HepG2 (cell line): ENCODE data around the gene KCNRG. TPM values are rescaled to one million over a fixed set of nuclear protein-coding genes. Genes with fewer than 3 reads are reported as not detected.

Experiments used
- ATAC-seq: fragments of 200-7000 bp; cut with Tn5 transposase; 3 replicates; pipeline ENCODE4 v1.9.1; 2020; ENCODE audit warnings: mild to moderate bottlenecking, moderate library complexity
- BruUV-seq: library from RNA; stranded (reverse); fragments of 400-500 nt; replicated peaks from 2 replicates; lab custom pipeline; 2021; lab: Mats Ljungman, UMichigan
- CTCF ChIA-PET: fragments of 300-600 bp; formaldehyde crosslinking; extraction: SDS; loops from one replicate; lab custom pipeline; 2021; ENCODE audit warnings: low total read pairs, inconsistent platforms, low intra/inter-chr PET ratio; lab: Yijun Ruan, JAX
- POLR2A ChIA-PET: fragments of 350-600 bp; sonication (Branson Sonifier 250); formaldehyde crosslinking; loops from one replicate; lab custom pipeline; 2020; ENCODE audit warnings: antibody characterized with exemption, inconsistent platforms; lab: Yijun Ruan, JAX
- DNase-seq: peaks from one replicate; pipeline ENCODE4 v3.0.0-alpha.2; 2015; ENCODE audit warnings: low spot score
- FAIRE-seq: peaks from 3 replicates; lab custom pipeline; 2011; peaks lifted over from hg19 to GRCh38; lab: Jason Lieb, UNC
- H2AFZ ChIP-seq: one replicate; pipeline ENCODE4 v1.6.1; 2011; ENCODE audit warnings: low read length, inconsistent platforms
- H3K27ac ChIP-seq: fragments of 300-600 bp; 3 replicates; pipeline ENCODE4 v1.8.0; 2011; ENCODE audit warnings: mixed run types, mild to moderate bottlenecking, mixed read lengths, low read length, inconsistent platforms; ENCODE audit not compliant: insufficient read depth; ENCODE audit errors: extremely low read length
- H3K27me3 ChIP-seq, 2 experiments: fragments of 200-600 bp in 1 of 2; 2 replicates in 1 of 2; 3 replicates in 1 of 2; pipeline versions ENCODE4 v1.6.0 to v1.8.0; 2011; ENCODE audit warnings: low read length in 2 of 2, mild to moderate bottlenecking in 2 of 2, moderate library complexity in 2 of 2, inconsistent platforms in 1 of 2; ENCODE audit not compliant: insufficient read depth in 2 of 2, control insufficient read depth in 1 of 2
- H3K36me3 ChIP-seq, 2 experiments: fragments of 200-600 bp in 1 of 2; replicated peaks in 1 of 2; 2 replicates in 1 of 2; 3 replicates in 1 of 2; pipeline versions ENCODE4 v1.5.1 to v1.8.0; 2011; ENCODE audit warnings: low read length in 2 of 2, inconsistent platforms in 1 of 2; ENCODE audit not compliant: insufficient read depth in 2 of 2, control insufficient read depth in 1 of 2
- H3K4me1 ChIP-seq: 2 replicates; pipeline ENCODE4 v1.5.1; 2012; ENCODE audit warnings: low read length, inconsistent platforms; ENCODE audit not compliant: insufficient read depth
- H3K4me2 ChIP-seq: 2 replicates; pipeline ENCODE4 v1.6.0; 2011; ENCODE audit warnings: low read depth, low read length, inconsistent platforms
- H3K4me3 ChIP-seq, 3 experiments: fragments of 200-600 bp in 1 of 3; sonication (generic), shearing (Covaris generic) in 1 of 3; replicated peaks in 1 of 3; 2 replicates each; pipeline ENCODE4 v1.5.1; 2011 to 2016; ENCODE audit warnings: low read length in 3 of 3, inconsistent platforms in 2 of 3, low read depth in 2 of 3, mild to moderate bottlenecking in 2 of 3, control low read depth in 1 of 3, mixed read lengths in 1 of 3; ENCODE audit not compliant: insufficient read depth in 1 of 3
- H3K79me2 ChIP-seq: one replicate; pipeline ENCODE4 v1.6.1; 2011; ENCODE audit warnings: low read length, inconsistent platforms; ENCODE audit not compliant: insufficient read depth
- H3K9ac ChIP-seq: 2 replicates; pipeline ENCODE4 v1.6.0; 2011; ENCODE audit warnings: mild to moderate bottlenecking, low read depth, low read length, inconsistent platforms; ENCODE audit not compliant: insufficient read depth
- H3K9me3 ChIP-seq: 2 replicates; pipeline ENCODE4 v1.5.1; 2012; ENCODE audit warnings: mild to moderate bottlenecking, low read length
- H4K20me1 ChIP-seq: 2 replicates; pipeline ENCODE4 v1.6.0; 2011; ENCODE audit warnings: inconsistent platforms, mild to moderate bottlenecking, low read length, moderate library complexity; ENCODE audit not compliant: insufficient read depth
- EEA1 ChIP-seq: sonication (generic); formaldehyde crosslinking; IDR thresholded peaks from 2 replicates; pipeline ENCODE4 v1.5.1; 2020; ENCODE audit warnings: mild to moderate bottlenecking, missing genetic modification reagents, borderline replicate concordance
- FOSL1 ChIP-seq: sonication (generic); formaldehyde crosslinking; IDR thresholded peaks from 2 replicates; pipeline ENCODE4 v1.9.0; 2021; ENCODE audit warnings: missing genetic modification reagents, borderline replicate concordance
- FOXO1 ChIP-seq: sonication (generic); formaldehyde crosslinking; IDR thresholded peaks from 2 replicates; pipeline ENCODE4 v1.4.0; 2020; ENCODE audit warnings: missing genetic modification reagents
- NR2F1 ChIP-seq, 2 experiments: fragments of 450-650 bp in 1 of 2; formaldehyde crosslinking in 1 of 2; IDR thresholded peaks; 2 replicates each; pipeline versions ENCODE4 v1.5.0 to v1.6.1; 2016 to 2020; ENCODE audit warnings: mild to moderate bottlenecking in 1 of 2, missing compliant biosample characterization in 1 of 2, missing genetic modification reagents in 1 of 2, moderate library complexity in 1 of 2
- POLR2AphosphoS5 ChIP-seq: IDR thresholded peaks from 2 replicates; pipeline ENCODE4 v1.6.1; 2012; ENCODE audit warnings: low read depth, low read length
- RORA ChIP-seq: sonication (generic); formaldehyde crosslinking; IDR thresholded peaks from 2 replicates; pipeline ENCODE4 v1.5.0; 2020; ENCODE audit warnings: mild to moderate bottlenecking, missing genetic modification reagents, moderate library complexity
- U2AF2 ChIP-seq: fragments of 200-400 bp; formaldehyde crosslinking; IDR thresholded peaks from 2 replicates; pipeline ENCODE4 v1.6.1; 2017; ENCODE audit warnings: low read depth, mild to moderate bottlenecking, low read length
- ZNF10 ChIP-seq: sonication (generic); formaldehyde crosslinking; IDR thresholded peaks from 2 replicates; pipeline ENCODE4 v1.4.0; 2020; ENCODE audit warnings: mild to moderate bottlenecking, low read depth, missing genetic modification reagents, borderline replicate concordance
- ZNF777 ChIP-seq: sonication (generic); formaldehyde crosslinking; IDR thresholded peaks from 2 replicates; pipeline ENCODE4 v1.4.0; 2020; ENCODE audit warnings: missing genetic modification reagents
- in situ Hi-C: cut with HindIII; loops from 2 replicates; pipeline ENCODE4 v1.10.0; 2017; ENCODE audit warnings: low pct_unique_long_range_greater_than_20kb; ENCODE audit not compliant: extremely low pct_ligation_motif_present
- intact Hi-C: fragments of 100-400 bp; cut with micrococcal nuclease; formaldehyde crosslinking; loops from one replicate; pipeline ENCODE4 v1.10.0; 2022; ENCODE audit not compliant: unreplicated experiment
- polyA plus RNA-seq, 8 experiments: library from polyadenylated mRNA; depleted of rRNA in 3 of 8; stranded (reverse) in 7 of 8; unstranded in 1 of 8; fragments of >200 nt; fragmentation: Illumina TruSeq in 4 of 8; extraction: Trizol in 4 of 8; gene quantifications; 2 replicates each; pipeline versions ENCODE4 v1.2.1 to v1.2.3, GENCODE V29; 2011 to 2016; ENCODE audit warnings: low read depth in 4 of 8, missing spikeins in 1 of 8, mixed read lengths in 1 of 8; ENCODE audit not compliant: insufficient read depth in 1 of 8
- total RNA-seq, 5 experiments: library from RNA; depleted of rRNA; stranded (reverse); fragments of >200 nt; fragmentation: Illumina TruSeq; extraction: Trizol; gene quantifications; 2 replicates each; pipeline ENCODE4 v1.2.3, GENCODE V29; 2016; ENCODE audit warnings: low read depth in 1 of 5

The KCNRG gene
- total and polyA plus RNA-seq, 2 of the 13 experiments (the other 11 are each of a cell fraction or from before 2014, with no cell fraction given) = 1.0 to 1.5 TPM

- no peak for TF ChIP-seq U2AF2
- no peak for TF ChIP-seq EEA1 (CRISPR knock-in tag)
- TF ChIP-seq ZNF777 (CRISPR knock-in tag) = no peak
- no peak for TF ChIP-seq FOXO1
- TF ChIP-seq ZNF10 = no peak
- no peak for TF ChIP-seq RORA (CRISPR knock-in tag)
- Histone ChIP-seq H3K27me3 (no peaks in the 10 kb centered on the region), H3K4me1 (0 out of 2 replicates have a peak, but pooled peaks cover 9% of the 10 kb centered on the region), H3K36me3 (no peaks in the 10 kb centered on the region), H3K4me2 (no peak overlapping the region), H3K9ac (no peak overlapping the region), H3K4me3 (no peak overlapping the region), H3K27ac (no peak overlapping the region), H4K20me1 (no peaks in the 10 kb centered on the region), H3K79me2 (no peaks in the 10 kb centered on the region), H2AFZ (no peak overlapping the region), H3K9me3 (no peaks in the 10 kb centered on the region)
- DNase-seq = no peak
- BruUV-seq = no TSS peak
- ATAC-seq = no peak
- in situ Hi-C loops (no loop called here), intact Hi-C loops (no loop called here)
- ChIA-PET POLR2A (no interaction called here), CTCF (no interaction called here)
- FAIRE-seq = no peak
These were observed 18.5 kb downstream of the KCNRG start for GRCh38 chr13:50033725-50034124.

GRCh38 chr13:50037788-50038187 is 22.5 kb downstream of the KCNRG start:
- in situ Hi-C loops = no loop called here
- no peak for FAIRE-seq
- H3K27ac ChIP-seq = no peak overlapping the region
- intact Hi-C loops = no loop called here
- no peak overlapping the region for H3K9ac ChIP-seq
- no peak overlapping the region for H3K4me2 ChIP-seq
- TF ChIP-seq FOSL1 (CRISPR knock-in tag) (no peak), POLR2AphosphoS5 (0 out of 2 replicates have a peak, but pooled peaks have one; percentile 5), NR2F1 (CRISPR knock-in tag; IDR thresholded peaks at IDR 0.05) (no peak)
- H3K4me1 ChIP-seq = no peaks in the 10 kb centered on the region
- POLR2A ChIA-PET = no interaction called here
- CTCF ChIA-PET = no interaction called here
- H2AFZ ChIP-seq = no peak overlapping the region
- H3K9me3 ChIP-seq = no peaks in the 10 kb centered on the region
- no peaks in the 10 kb centered on the region for H4K20me1 ChIP-seq
- 0 out of 3 replicates have a peak, but pooled peaks have one; percentile 22 for ATAC-seq
- BruUV-seq = no TSS peak
- DNase-seq = no peak
- peaks cover 0 to 8% of the 10 kb centered on the region in 2 experiments; a peak in 2 of 5 replicates for H3K36me3 ChIP-seq
- H3K4me3 ChIP-seq = no peak overlapping the region
- H3K79me2 ChIP-seq = no peaks in the 10 kb centered on the region
- no peaks in the 10 kb centered on the region for H3K27me3 ChIP-seq
